ENCODE results near the gene NUFIP2.

- TF ChIP-seq EZH2 (IDR thresholded peaks at IDR 0.05; ENCODE audit: insufficient read depth, poor library complexity, severe bottlenecking) (no peak), EZH2phosphoT487 (IDR thresholded peaks at IDR 0.05; ENCODE audit: insufficient read depth, low read depth) (no peak)
Observed at GRCh38 chr17:29215174-29215573, 78.8 kb downstream of the NUFIP2 start.

Measured in GM23248 (cell line).